ENCODE results near the gene ATG7. TPM values are rescaled to one million over a fixed set of nuclear protein-coding genes. Genes with fewer than 3 reads are reported as not detected.

Gene ATG7
- total and polyA plus RNA-seq, 10 of the 15 experiments (the other 5 are each of a cell fraction or from before 2014, with no cell fraction given): 13.5 to 49.5 (median 26.4) TPM

- 90% methylated on average over 1 of the region's 1 CpG for WGBS (ENCODE audit: insufficient coverage, insufficient replicate concordance, low lambda C conversion rate, missing lambda C conversion rate)
- TF ChIP-seq MLLT1 (IDR thresholded peaks at IDR 0.05) (no peak), HDAC6 (IDR thresholded peaks at IDR 0.05; ENCODE audit: unreplicated experiment) (no peak), IRF4 (IDR thresholded peaks at IDR 0.05; ENCODE audit: low read depth, low read length) (no peak), RUNX3 (IDR thresholded peaks at IDR 0.05; ENCODE audit: low read length) (no peak), USF2 (IDR thresholded peaks at IDR 0.05; ENCODE audit: borderline replicate concordance, low read depth, low read length) (no peak), HDAC2 (IDR thresholded peaks at IDR 0.05) (no peak), HSF1 (IDR thresholded peaks at IDR 0.05; ENCODE audit: low read depth, low read length) (no peak), NR2C2 (IDR thresholded peaks at IDR 0.05; ENCODE audit: borderline replicate concordance, control insufficient read depth, insufficient read length, low read depth) (no peak), ATF3 (IDR thresholded peaks at IDR 0.05; ENCODE audit: borderline replicate concordance, extremely low read depth, low read depth, low read length) (no peak), CBX5 (IDR thresholded peaks at IDR 0.05; ENCODE audit: low read depth) (no peak), ZNF24 (IDR thresholded peaks at IDR 0.05) (no peak), CEBPZ (IDR thresholded peaks at IDR 0.05; ENCODE audit: low read depth, low read length) (no peak)
These were observed 142.9 kb downstream of the ATG7 start for GRCh38 chr3:11415099-11415498.

More at GRCh38 chr3:11415099-11415498, 142.9 kb downstream of the ATG7 start:
- CTCF ChIA-PET: interaction anchor here (0.6 kb wide), 2 partner anchors 9 to 581 kb away, joined by 3 to 5 read pairs; no protein-coding TSS in a partner anchor
- Histone ChIP-seq H3K79me2 (ENCODE audit: control insufficient read depth, insufficient read depth, low read length) (no peaks in the 10 kb centered on the region), H3K4me2 (ENCODE audit: control insufficient read depth, insufficient read depth) (no peak overlapping the region), H3K9ac (ENCODE audit: control insufficient read depth, insufficient read depth, low read length) (no peak overlapping the region), H4K20me1 (ENCODE audit: control insufficient read depth, insufficient read depth) (no peaks in the 10 kb centered on the region), H3K27ac (ENCODE audit: control insufficient read depth, insufficient read depth) (no peak overlapping the region), H3K27me3 (replicated peaks in 1 of 2; ENCODE audit: control insufficient read depth in 2 of 2, insufficient read depth in 2 of 2, low read length in 1 of 2) (no peaks in the 10 kb centered on the region), H3K4me3 (no peak overlapping the region), H3K9me3 (replicated peaks; ENCODE audit: control insufficient read depth, insufficient read depth, low read length) (peaks cover 2% of the 10 kb centered on the region; the same call in 2 of the 3 replicates), H3K4me1 (ENCODE audit: control insufficient read depth, insufficient read depth, low read length) (no peaks in the 10 kb centered on the region), H2AFZ (ENCODE audit: control insufficient read depth, low read depth, low read length) (no peak overlapping the region), H3K36me3 (ENCODE audit: control insufficient read depth in 2 of 2, insufficient read depth in 2 of 2, low read length in 1 of 2) (no peaks in the 10 kb centered on the region)
- BruUV-seq (replicated peaks): no TSS peak
- ATAC-seq (no peak), DNase-seq (ENCODE audit: low read depth, low spot score) (no peak), FAIRE-seq (no peak)
- SMC1A ChIA-PET (ENCODE audit: uncharacterized antibody, unreplicated experiment): no interaction called here
- intact Hi-C loops (cut with micrococcal nuclease; ENCODE audit: unreplicated experiment) (no loop called here), in situ Hi-C loops (cut with MboI) (no loop called here)
- POLR2A ChIA-PET: interaction anchor here (0.7 kb wide), 1 partner anchor 109 kb away, joined by 3 read pairs; no protein-coding TSS in a partner anchor
- RAD21 ChIA-PET (ENCODE audit: unreplicated experiment): no interaction called here
